RWPE1 (cell line): ENCODE results near the gene DLG3.

ENCODE experiments used
- CTCF ChIA-PET: fragments of 350-600 bp; sonication (Branson Sonifier 250); formaldehyde crosslinking; extraction: SDS; loops from one replicate; lab custom pipeline; 2021; lab: Yijun Ruan, JAX
- POLR2A ChIA-PET: fragments of 400-600 bp; formaldehyde crosslinking; extraction: SDS; loops from one replicate; lab custom pipeline; 2020; ENCODE audit warnings: antibody characterized with exemption; ENCODE audit not compliant: low non-redundant PET; lab: Yijun Ruan, JAX
- DNase-seq: peaks from one replicate; pipeline ENCODE4 v3.0.0; 2012; ENCODE audit warnings: low spot score
- H3K27ac ChIP-seq: fragments of 450-650 bp; 2 replicates; pipeline ENCODE4 v1.5.1; 2017
- CTCF ChIP-seq: fragments of 450-650 bp; conservative IDR thresholded peaks from 2 replicates; pipeline ENCODE4 v1.5.1; 2017; ENCODE audit warnings: low read depth, mild to moderate bottlenecking

The DLG3 gene

GRCh38 chrX:70470850-70471289 lies 26.2 kb downstream of the DLG3 start:
- DNase-seq = no peak
- no peak overlapping the region for H3K27ac ChIP-seq
- ChIA-PET CTCF (no interaction called here), POLR2A (no interaction called here)
- TF ChIP-seq CTCF = no peak

- DNase-seq = no peak
- ChIA-PET POLR2A (no interaction called here), CTCF (no interaction called here)
- H3K27ac ChIP-seq = no peak overlapping the region
- no peak for TF ChIP-seq CTCF
Measured at GRCh38 chrX:70476166-70476933, 31.7 kb downstream of the DLG3 start.

GRCh38 chrX:70476934-70477733 lies 32.5 kb downstream of the DLG3 start:
- peak; percentile 53 for DNase-seq
- CTCF ChIA-PET = no interaction called here
- H3K27ac ChIP-seq = peak overlapping the region; percentile 58
- TF ChIP-seq CTCF = no peak
- POLR2A ChIA-PET = no interaction called here

- TF ChIP-seq CTCF = no peak
- DNase-seq = no peak
- ChIA-PET CTCF (no interaction called here), POLR2A (no interaction called here)
- no peak overlapping the region for H3K27ac ChIP-seq
Measured at GRCh38 chrX:70477734-70478075, 33.1 kb downstream of the DLG3 start.

GRCh38 chrX:70478526-70479245 lies 34.1 kb downstream of the DLG3 start:
- CTCF ChIA-PET = interaction anchor here (0.6 kb wide), 1 partner anchor 47 kb away, joined by 4 read pairs; no protein-coding TSS in a partner anchor
- POLR2A ChIA-PET = no interaction called here
- TF ChIP-seq CTCF = no peak

More at GRCh38 chrX:70478526-70479245, 34.1 kb downstream of the DLG3 start:
- no peak for DNase-seq
- H3K27ac ChIP-seq = no peak overlapping the region; the same call in 1 of the 2 replicates
